ENCODE measurements around the gene PITPNC1. TPM values are rescaled to one million over a fixed set of nuclear protein-coding genes. Genes with fewer than 3 reads are reported as not detected.

Gene PITPNC1
- total and polyA plus RNA-seq, 2 donors (not counting 1 experiment from before 2014, with no cell fraction given), result 5.8 to 7.1 TPM

DNA sequence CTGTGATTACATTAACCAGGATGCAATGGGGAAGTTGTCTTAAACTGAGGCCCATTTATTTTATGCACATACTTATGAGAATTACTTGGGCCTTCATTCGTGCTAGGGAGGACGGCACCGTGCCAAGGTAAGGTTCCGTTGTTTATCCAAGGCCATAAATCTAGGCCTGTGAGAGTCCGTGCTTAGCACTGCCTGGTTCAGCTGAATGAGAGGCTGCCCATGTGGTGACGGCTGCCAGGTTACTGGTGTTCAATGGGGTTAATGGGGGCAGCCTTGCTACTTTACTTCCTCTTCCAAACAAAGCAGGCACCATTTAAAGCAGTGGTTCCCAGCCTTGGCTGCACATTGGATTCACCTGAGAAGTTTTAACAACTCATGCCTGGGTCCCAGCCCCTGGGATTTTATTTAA is 205.6 kb downstream of the PITPNC1 start:
- no peaks in the 10 kb centered on the region for H3K27me3 ChIP-seq (ENCODE audit: control insufficient read depth, insufficient read depth, low read length)
- H2AFZ ChIP-seq (ENCODE audit: low read length), result no peak overlapping the region
- no peaks in the 10 kb centered on the region for H3K79me2 ChIP-seq (ENCODE audit: control insufficient read depth, insufficient read depth, low read length)
- H3K4me1 ChIP-seq (ENCODE audit: control insufficient read depth, extremely low read depth, insufficient read depth, low read length), result no peaks in the 10 kb centered on the region
- H3K27ac ChIP-seq (ENCODE audit: insufficient read depth, low read length), result no peak overlapping the region
- H4K20me1 ChIP-seq (ENCODE audit: control insufficient read depth, extremely low read depth, insufficient read depth, low read length), result no peaks in the 10 kb centered on the region
- no peaks in the 10 kb centered on the region for H3K36me3 ChIP-seq (ENCODE audit: control insufficient read depth, insufficient read depth, low read length)
- no peak overlapping the region for H3K4me3 ChIP-seq (replicated peaks in 1 of 4; ENCODE audit: control extremely low read depth in 1 of 4, insufficient read depth in 1 of 4, low read depth in 3 of 4, low read length in 4 of 4)
- DNase-seq (ENCODE audit: low read depth in 2 of 2), result peak; percentile 24 to 51
- H3K4me2 ChIP-seq (ENCODE audit: extremely low read depth, insufficient read depth, low read length), result no peak overlapping the region
- TF ChIP-seq, protein P1, sequence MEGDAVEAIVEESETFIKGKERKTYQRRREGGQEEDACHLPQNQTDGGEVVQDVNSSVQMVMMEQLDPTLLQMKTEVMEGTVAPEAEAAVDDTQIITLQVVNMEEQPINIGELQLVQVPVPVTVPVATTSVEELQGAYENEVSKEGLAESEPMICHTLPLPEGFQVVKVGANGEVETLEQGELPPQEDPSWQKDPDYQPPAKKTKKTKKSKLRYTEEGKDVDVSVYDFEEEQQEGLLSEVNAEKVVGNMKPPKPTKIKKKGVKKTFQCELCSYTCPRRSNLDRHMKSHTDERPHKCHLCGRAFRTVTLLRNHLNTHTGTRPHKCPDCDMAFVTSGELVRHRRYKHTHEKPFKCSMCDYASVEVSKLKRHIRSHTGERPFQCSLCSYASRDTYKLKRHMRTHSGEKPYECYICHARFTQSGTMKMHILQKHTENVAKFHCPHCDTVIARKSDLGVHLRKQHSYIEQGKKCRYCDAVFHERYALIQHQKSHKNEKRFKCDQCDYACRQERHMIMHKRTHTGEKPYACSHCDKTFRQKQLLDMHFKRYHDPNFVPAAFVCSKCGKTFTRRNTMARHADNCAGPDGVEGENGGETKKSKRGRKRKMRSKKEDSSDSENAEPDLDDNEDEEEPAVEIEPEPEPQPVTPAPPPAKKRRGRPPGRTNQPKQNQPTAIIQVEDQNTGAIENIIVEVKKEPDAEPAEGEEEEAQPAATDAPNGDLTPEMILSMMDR (conservative IDR thresholded peaks at IDR 0.05 in 1 of 2, IDR thresholded peaks at IDR 0.05 in 1 of 2; ENCODE audit: low read depth in 1 of 2, low read length in 2 of 2), result no peak
- TF ChIP-seq EZH2 (IDR thresholded peaks at IDR 0.05; ENCODE audit: low read length, missing control alignments), result no peak
- no peaks in the 10 kb centered on the region for H3K9me3 ChIP-seq (ENCODE audit: control insufficient read depth, insufficient read depth, low read depth, low read length)
- H3K9ac ChIP-seq (ENCODE audit: insufficient read depth, low read length), result no peak overlapping the region

DNA sequence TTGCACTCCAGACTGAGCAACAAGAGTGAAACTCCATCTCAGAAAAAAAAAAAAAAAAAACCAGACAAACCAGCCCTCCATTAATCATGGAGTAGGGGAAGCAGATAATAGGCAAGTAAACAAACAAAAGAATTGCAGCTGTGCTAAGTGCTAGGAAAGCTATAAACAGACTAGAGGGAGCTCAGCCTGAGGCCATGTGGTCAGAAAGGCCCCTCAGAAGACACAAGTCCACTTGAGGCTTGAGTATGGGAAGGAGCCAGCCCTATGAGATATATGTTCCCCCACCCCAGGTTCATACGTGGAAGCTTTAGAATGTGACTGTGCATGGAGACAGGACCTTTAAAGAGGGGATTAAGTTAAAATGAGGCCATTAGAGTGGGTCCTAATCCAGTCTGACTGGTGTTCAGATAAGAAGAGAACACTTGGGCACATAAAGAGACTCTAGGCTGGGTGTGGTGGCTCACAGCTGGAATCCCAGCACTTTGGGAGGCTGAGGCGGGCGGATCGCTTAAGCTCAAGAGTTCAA is 208.1 kb downstream of the PITPNC1 start:
- no peak overlapping the region for H3K4me3 ChIP-seq (replicated peaks in 1 of 4; ENCODE audit: control extremely low read depth in 1 of 4, insufficient read depth in 1 of 4, low read depth in 3 of 4, low read length in 4 of 4)
- no peaks in the 10 kb centered on the region for H3K27me3 ChIP-seq (ENCODE audit: control insufficient read depth, insufficient read depth, low read length)
- no peaks in the 10 kb centered on the region for H4K20me1 ChIP-seq (ENCODE audit: control insufficient read depth, extremely low read depth, insufficient read depth, low read length)
- no peak overlapping the region for H3K27ac ChIP-seq (ENCODE audit: insufficient read depth, low read length)
- H3K4me2 ChIP-seq (ENCODE audit: extremely low read depth, insufficient read depth, low read length), result no peak overlapping the region
- H3K79me2 ChIP-seq (ENCODE audit: control insufficient read depth, insufficient read depth, low read length), result no peaks in the 10 kb centered on the region
- H3K36me3 ChIP-seq (ENCODE audit: control insufficient read depth, insufficient read depth, low read length), result no peaks in the 10 kb centered on the region
- peak in 1 of 2 donors; percentile 15 for DNase-seq (ENCODE audit: low read depth in 2 of 2)
- H3K4me1 ChIP-seq (ENCODE audit: control insufficient read depth, extremely low read depth, insufficient read depth, low read length), result no peaks in the 10 kb centered on the region
- no peak overlapping the region for H3K9ac ChIP-seq (ENCODE audit: insufficient read depth, low read length)
- no peaks in the 10 kb centered on the region for H3K9me3 ChIP-seq (ENCODE audit: control insufficient read depth, insufficient read depth, low read depth, low read length)
- no peak for TF ChIP-seq EZH2 (IDR thresholded peaks at IDR 0.05; ENCODE audit: low read length, missing control alignments)
- TF ChIP-seq, protein P1 (conservative IDR thresholded peaks at IDR 0.05 in 1 of 2, IDR thresholded peaks at IDR 0.05 in 1 of 2; ENCODE audit: low read depth in 1 of 2, low read length in 2 of 2), result no peak
- no peak overlapping the region for H2AFZ ChIP-seq (ENCODE audit: low read length)

DNA sequence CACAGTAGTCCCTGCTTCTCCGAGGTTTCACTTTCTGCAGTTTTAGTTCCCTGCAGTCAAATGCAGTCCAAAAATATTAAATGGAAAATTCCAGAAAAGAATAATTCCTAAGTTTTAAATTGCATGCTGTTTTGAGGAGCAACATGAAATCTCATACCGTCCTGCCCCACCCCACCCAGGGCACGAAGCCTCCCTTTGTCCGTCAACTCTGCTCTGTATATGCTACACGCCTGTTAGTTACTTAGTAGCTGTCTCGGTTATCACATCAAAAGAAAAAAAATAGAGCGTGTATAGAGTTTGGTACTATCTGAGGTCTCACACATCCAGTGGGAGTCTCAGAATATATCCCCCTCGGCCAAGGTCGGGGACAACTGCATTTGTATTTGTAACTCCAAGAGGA is 211.2 kb downstream of the PITPNC1 start:
- Histone ChIP-seq H3K27ac (ENCODE audit: insufficient read depth, low read length) (no peak overlapping the region), H3K27me3 (ENCODE audit: control insufficient read depth, insufficient read depth, low read length) (no peaks in the 10 kb centered on the region), H4K20me1 (ENCODE audit: control insufficient read depth, extremely low read depth, insufficient read depth, low read length) (no peaks in the 10 kb centered on the region), H3K36me3 (ENCODE audit: control insufficient read depth, insufficient read depth, low read length) (no peaks in the 10 kb centered on the region), H3K9ac (ENCODE audit: insufficient read depth, low read length) (no peak overlapping the region), H3K4me3 (replicated peaks in 1 of 4; ENCODE audit: control extremely low read depth in 1 of 4, insufficient read depth in 1 of 4, low read depth in 3 of 4, low read length in 4 of 4) (no peak overlapping the region), H2AFZ (ENCODE audit: low read length) (no peak overlapping the region), H3K9me3 (ENCODE audit: control insufficient read depth, insufficient read depth, low read depth, low read length) (no peaks in the 10 kb centered on the region), H3K4me2 (ENCODE audit: extremely low read depth, insufficient read depth, low read length) (no peak overlapping the region), H3K79me2 (ENCODE audit: control insufficient read depth, insufficient read depth, low read length) (no peaks in the 10 kb centered on the region), H3K4me1 (ENCODE audit: control insufficient read depth, extremely low read depth, insufficient read depth, low read length) (no peaks in the 10 kb centered on the region)
- TF ChIP-seq, protein P1 (conservative IDR thresholded peaks at IDR 0.05 in 1 of 2, IDR thresholded peaks at IDR 0.05 in 1 of 2; ENCODE audit: low read depth in 1 of 2, low read length in 2 of 2), result no peak
- no peak for TF ChIP-seq EZH2 (IDR thresholded peaks at IDR 0.05; ENCODE audit: low read length, missing control alignments)
- no peak for DNase-seq (ENCODE audit: low read depth in 2 of 2)

Data from fibroblast of lung (primary cell).